ENCODE data around the gene PLPP3. TPM values are rescaled to one million over a fixed set of nuclear protein-coding genes. Genes with fewer than 3 reads are reported as not detected.
A peak's percentile ranks its signal among the peaks of the same experiment; 100 is the strongest.

The PLPP3 gene
- total RNA-seq, 1 experiment from 2014 or later = 26.7 TPM

GRCh38 chr1:56542651-56543050 lies 36.7 kb downstream of the PLPP3 start:
- Histone ChIP-seq H3K14ac (ENCODE audit: insufficient read depth, low read length) (no peak overlapping the region), H4K5ac (ENCODE audit: insufficient read length, low read depth, low read length) (no peak overlapping the region), H4K20me1 (ENCODE audit: control insufficient read depth, insufficient read depth, insufficient read length) (no peaks in the 10 kb centered on the region), H3K9ac (ENCODE audit: extremely low read depth, insufficient read length, low read length) (no peak overlapping the region), H3K23me2 (ENCODE audit: insufficient read length, low read depth, low read length, poor library complexity, severe bottlenecking) (no peaks in the 10 kb centered on the region), H3K27ac (ENCODE audit: insufficient read length, low read depth, low read length) (no peak overlapping the region), H4K91ac (ENCODE audit: insufficient read length, low read depth, low read length) (no peak overlapping the region), H2AFZ (ENCODE audit: low read length) (no peak overlapping the region), H2AK5ac (ENCODE audit: insufficient read length, low read length) (no peak overlapping the region), H3K79me1 (ENCODE audit: insufficient read depth, low read depth, low read length, poor library complexity, severe bottlenecking) (peaks cover 5% of the 10 kb centered on the region), H3K4me1 (ENCODE audit: insufficient read depth, low read length) (peaks cover 37% of the 10 kb centered on the region; the same call in 1 of the 2 replicates), H2BK12ac (ENCODE audit: insufficient read length, low read depth, low read length) (no peak overlapping the region), H3K18ac (ENCODE audit: insufficient read length, low read depth, low read length) (no peak overlapping the region), H3K56ac (ENCODE audit: insufficient read length, low read depth, low read length) (no peak overlapping the region), H4K8ac (replicated peaks; ENCODE audit: insufficient read length, low read depth, low read length) (no peak overlapping the region), H2BK5ac (ENCODE audit: insufficient read length, low read length) (no peak overlapping the region), H2BK15ac (ENCODE audit: low read depth, low read length) (no peak overlapping the region), H2BK20ac (ENCODE audit: low read depth, low read length, poor library complexity, severe bottlenecking) (no peak overlapping the region), H3K27me3 (ENCODE audit: insufficient read depth, low read length) (no peaks in the 10 kb centered on the region), H3K4me2 (ENCODE audit: insufficient read depth, insufficient read length, low read length) (no peak overlapping the region), H3T11ph (ENCODE audit: low read length) (peak overlapping the region; percentile 7), H3K79me2 (ENCODE audit: insufficient read depth, low read length) (peaks cover 44% of the 10 kb centered on the region; the same call in 1 of the 2 replicates), H3K4ac (ENCODE audit: low read depth, low read length) (no peak overlapping the region), H3K23ac (ENCODE audit: insufficient read length, low read depth, low read length) (no peak overlapping the region), H2BK120ac (ENCODE audit: low read depth, low read length, poor library complexity, severe bottlenecking) (no peak overlapping the region), H3K9me3 (ENCODE audit: control insufficient read depth, low read depth, low read length) (no peaks in the 10 kb centered on the region)
- WGBS (ENCODE audit: extremely low coverage, insufficient read length, low lambda C conversion rate) = no CpG with 5 or more reads among the region's 5 CpGs
- no peaks in the 10 kb centered on the region for H3K27me3 Mint-ChIP-seq (ENCODE audit: low read depth)
- peaks cover 2 to 41% (median 27%) of the 10 kb centered on the region in 3 experiments; a peak in 5 of 7 replicates for H3K36me3 Mint-ChIP-seq (ENCODE audit: insufficient read depth in 1 of 3, low read depth in 3 of 3)
- no peak for TF ChIP-seq CTCF (conservative IDR thresholded peaks at IDR 0.05)
- peaks cover 80 to 95% of the 10 kb centered on the region in 2 experiments for H3K4me1 Mint-ChIP-seq
- no peak overlapping the region for H3K4me3 Mint-ChIP-seq
- no peaks in the 10 kb centered on the region for H3K9me3 Mint-ChIP-seq
- DNase-seq = no peak
- peak overlapping the region in 1 of 3 experiments; percentile 70; a peak in 1 of 7 replicates for H3K27ac Mint-ChIP-seq

Measured in H9 (cell line).